HepG2 (cell line): ENCODE results near the gene SEMA6B. TPM values are rescaled to one million over a fixed set of nuclear protein-coding genes. Genes with fewer than 3 reads are reported as not detected.

Experiments used
- CAMTA2 ChIP-seq: sonication (generic); formaldehyde crosslinking; IDR thresholded peaks from 2 replicates; pipeline ENCODE4 v1.4.0; 2020; ENCODE audit warnings: mild to moderate bottlenecking, missing genetic modification reagents, borderline replicate concordance
- CEBPG ChIP-seq: IDR thresholded peaks from 2 replicates; pipeline ENCODE4 v1.6.1; 2016
- CHD2 ChIP-seq: IDR thresholded peaks from 2 replicates; pipeline ENCODE4 v1.6.1; 2011; ENCODE audit warnings: low read depth, low read length, improper control_type of control experiment
- ETV5 ChIP-seq: IDR thresholded peaks from 2 replicates; pipeline ENCODE4 v1.6.1; 2018; ENCODE audit warnings: missing biosample characterization, missing genetic modification reagents, inconsistent platforms, borderline replicate concordance
- IRF2 ChIP-seq: IDR thresholded peaks from 2 replicates; pipeline ENCODE4 v1.6.1; 2018; ENCODE audit warnings: missing genetic modification reagents, missing compliant biosample characterization
- MAZ ChIP-seq, 2 experiments: sonication (generic) in 1 of 2; formaldehyde crosslinking in 1 of 2; IDR thresholded peaks; 2 replicates each; pipeline versions ENCODE4 v1.5.0 to v1.6.1; 2012 to 2020; ENCODE audit warnings: low read depth in 2 of 2, mild to moderate bottlenecking in 2 of 2, borderline replicate concordance in 1 of 2, improper control_type of control experiment in 1 of 2, low read length in 1 of 2, missing genetic modification reagents in 1 of 2, moderate library complexity in 1 of 2
- NFKB2 ChIP-seq: sonication (generic); formaldehyde crosslinking; IDR thresholded peaks from 2 replicates; pipeline ENCODE4 v1.4.0; 2020; ENCODE audit warnings: missing genetic modification reagents, borderline replicate concordance
- PATZ1 ChIP-seq: sonication (generic); formaldehyde crosslinking; IDR thresholded peaks from 2 replicates; pipeline ENCODE4 v1.4.0; 2020; ENCODE audit warnings: missing genetic modification reagents
- RAD51 ChIP-seq: fragments of 450-650 bp; IDR thresholded peaks from 2 replicates; pipeline ENCODE4 v1.6.1; 2016; ENCODE audit warnings: borderline replicate concordance
- SRSF4 ChIP-seq: fragments of 200-400 bp; formaldehyde crosslinking; IDR thresholded peaks from one replicate; pipeline ENCODE4 v1.6.1; 2018; ENCODE audit warnings: mild to moderate bottlenecking, low read depth, low read length, moderate library complexity; ENCODE audit not compliant: poor library complexity, severe bottlenecking
- TBX3 ChIP-seq: fragments of 450-650 bp; IDR thresholded peaks from 2 replicates; pipeline ENCODE4 v1.6.1; 2017; ENCODE audit warnings: antibody characterized with exemption, mild to moderate bottlenecking, inconsistent platforms, borderline replicate concordance
- TFE3 ChIP-seq: IDR thresholded peaks from 2 replicates; pipeline ENCODE4 v1.6.1; 2016
- ZBTB2 ChIP-seq: sonication (generic); formaldehyde crosslinking; IDR thresholded peaks from 2 replicates; pipeline ENCODE4 v1.8.0; 2022; ENCODE audit warnings: low read depth, missing genetic modification reagents
- ZFP36 ChIP-seq: fragments of 150-350 bp; IDR thresholded peaks from 2 replicates; pipeline ENCODE4 v1.6.1; 2018; ENCODE audit warnings: borderline replicate concordance, low read length, low read depth; ENCODE audit not compliant: partially characterized antibody
- ZMYM4 ChIP-seq: sonication (generic); formaldehyde crosslinking; IDR thresholded peaks from 2 replicates; pipeline ENCODE4 v1.8.1; 2023; ENCODE audit warnings: mild to moderate bottlenecking, missing genetic modification reagents
- ZNF460 ChIP-seq: sonication (generic); formaldehyde crosslinking; IDR thresholded peaks from 2 replicates; pipeline ENCODE4 v1.5.1; 2020; ENCODE audit warnings: missing genetic modification reagents, mild to moderate bottlenecking, borderline replicate concordance
- ZNF75D ChIP-seq: sonication (generic); formaldehyde crosslinking; IDR thresholded peaks from 2 replicates; pipeline ENCODE4 v1.8.1; 2023; ENCODE audit warnings: missing genetic modification reagents, mild to moderate bottlenecking, borderline replicate concordance
- ZSCAN20 ChIP-seq: sonication (generic); formaldehyde crosslinking; IDR thresholded peaks from 2 replicates; pipeline ENCODE4 v1.4.0; 2020; ENCODE audit warnings: missing genetic modification reagents, mild to moderate bottlenecking, borderline replicate concordance
- ZSCAN25 ChIP-seq: sonication (generic); formaldehyde crosslinking; IDR thresholded peaks from 2 replicates; pipeline ENCODE4 v1.8.0; 2022; ENCODE audit warnings: mild to moderate bottlenecking, missing genetic modification reagents
- polyA plus RNA-seq, 8 experiments: library from polyadenylated mRNA; depleted of rRNA in 3 of 8; stranded (reverse) in 7 of 8; unstranded in 1 of 8; fragments of >200 nt; fragmentation: Illumina TruSeq in 4 of 8; extraction: Trizol in 4 of 8; gene quantifications; 2 replicates each; pipeline versions ENCODE4 v1.2.1 to v1.2.3, GENCODE V29; 2011 to 2016; ENCODE audit warnings: low read depth in 4 of 8, missing spikeins in 1 of 8, mixed read lengths in 1 of 8; ENCODE audit not compliant: insufficient read depth in 1 of 8
- total RNA-seq, 5 experiments: library from RNA; depleted of rRNA; stranded (reverse); fragments of >200 nt; fragmentation: Illumina TruSeq; extraction: Trizol; gene quantifications; 2 replicates each; pipeline ENCODE4 v1.2.3, GENCODE V29; 2016; ENCODE audit warnings: low read depth in 1 of 5

SEMA6B gene
- total and polyA plus RNA-seq, 2 of the 13 experiments (the other 11 are each of a cell fraction or from before 2014, with no cell fraction given): 45.5 to 67.1 TPM

- TF ChIP-seq TFE3 (CRISPR knock-in tag) (0 out of 2 replicates have a peak, but pooled peaks have one; percentile 21), MAZ (IDR thresholded peaks at IDR 0.05; ENCODE audit: borderline replicate concordance, low read depth, low read length) (no peak; the same call in 1 of the 2 replicates), MAZ (CRISPR knock-in tag; IDR thresholded peaks at IDR 0.05; ENCODE audit: low read depth) (peak; percentile 43; the same call in 1 of the 2 replicates), ZSCAN25 (CRISPR knock-in tag) (peak; percentile 59), ZMYM4 (CRISPR knock-in tag) (0 out of 2 replicates have a peak, but pooled peaks have one; percentile 23), ZNF75D (no peak), ETV5 (0 out of 2 replicates have a peak, but pooled peaks have one; percentile 20), ZNF460 (CRISPR knock-in tag) (no peak), ZBTB2 (no peak), RAD51 (peak; percentile 67; the same call in 1 of the 2 replicates), ZFP36 (peak; percentile 97), SRSF4 (no peak), IRF2 (CRISPR knock-in tag) (0 out of 2 replicates have a peak, but pooled peaks have one; percentile 30), CEBPG (no peak), TBX3 (peak; percentile 26; the same call in 1 of the 2 replicates), PATZ1 (CRISPR knock-in tag) (peak; percentile 86), CAMTA2 (CRISPR knock-in tag) (no peak), ZSCAN20 (CRISPR knock-in tag) (no peak), CHD2 (no peak), NFKB2 (CRISPR knock-in tag) (peak; percentile 44; the same call in 1 of the 2 replicates)
These were observed 47.6 kb upstream of the SEMA6B start (continued) for GRCh38 chr19:4606921-4607678.
